ENCODE data around the gene HSD11B2.
A peak's percentile ranks its signal among the peaks of the same experiment; 100 is the strongest.
"Not testable (repeated sequence)": the region's sequence is repeated elsewhere in the genome, so short reads cannot be mapped to it uniquely, and the experiment has no call there.

HSD11B2 gene

DNA sequence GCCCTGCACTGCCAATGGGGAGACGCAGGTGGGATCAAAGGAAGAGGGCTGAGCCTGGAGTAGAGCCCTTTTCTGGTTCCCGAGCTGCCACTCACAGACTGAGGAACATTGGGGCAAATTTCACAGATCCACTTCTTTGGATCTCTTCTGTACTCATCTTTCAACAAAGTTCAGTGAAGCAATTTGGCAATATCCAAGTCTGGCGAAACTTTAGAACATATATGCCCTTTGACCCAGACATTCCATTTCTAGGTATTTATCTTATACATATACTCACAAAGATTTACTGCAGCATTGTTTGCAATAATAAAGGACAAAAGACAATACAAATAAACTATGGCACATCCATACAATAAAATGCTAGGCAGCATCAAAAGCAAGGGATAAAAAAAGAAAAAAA is 19.6 kb upstream of the HSD11B2 start:
- no peak for DNase-seq (ENCODE audit: low spot score)
- H3K4me3 ChIP-seq: no peak overlapping the region
- TF ChIP-seq, protein P1, sequence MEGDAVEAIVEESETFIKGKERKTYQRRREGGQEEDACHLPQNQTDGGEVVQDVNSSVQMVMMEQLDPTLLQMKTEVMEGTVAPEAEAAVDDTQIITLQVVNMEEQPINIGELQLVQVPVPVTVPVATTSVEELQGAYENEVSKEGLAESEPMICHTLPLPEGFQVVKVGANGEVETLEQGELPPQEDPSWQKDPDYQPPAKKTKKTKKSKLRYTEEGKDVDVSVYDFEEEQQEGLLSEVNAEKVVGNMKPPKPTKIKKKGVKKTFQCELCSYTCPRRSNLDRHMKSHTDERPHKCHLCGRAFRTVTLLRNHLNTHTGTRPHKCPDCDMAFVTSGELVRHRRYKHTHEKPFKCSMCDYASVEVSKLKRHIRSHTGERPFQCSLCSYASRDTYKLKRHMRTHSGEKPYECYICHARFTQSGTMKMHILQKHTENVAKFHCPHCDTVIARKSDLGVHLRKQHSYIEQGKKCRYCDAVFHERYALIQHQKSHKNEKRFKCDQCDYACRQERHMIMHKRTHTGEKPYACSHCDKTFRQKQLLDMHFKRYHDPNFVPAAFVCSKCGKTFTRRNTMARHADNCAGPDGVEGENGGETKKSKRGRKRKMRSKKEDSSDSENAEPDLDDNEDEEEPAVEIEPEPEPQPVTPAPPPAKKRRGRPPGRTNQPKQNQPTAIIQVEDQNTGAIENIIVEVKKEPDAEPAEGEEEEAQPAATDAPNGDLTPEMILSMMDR (IDR thresholded peaks at IDR 0.05): no peak
- no peak overlapping the region for H3K27ac ChIP-seq

DNA sequence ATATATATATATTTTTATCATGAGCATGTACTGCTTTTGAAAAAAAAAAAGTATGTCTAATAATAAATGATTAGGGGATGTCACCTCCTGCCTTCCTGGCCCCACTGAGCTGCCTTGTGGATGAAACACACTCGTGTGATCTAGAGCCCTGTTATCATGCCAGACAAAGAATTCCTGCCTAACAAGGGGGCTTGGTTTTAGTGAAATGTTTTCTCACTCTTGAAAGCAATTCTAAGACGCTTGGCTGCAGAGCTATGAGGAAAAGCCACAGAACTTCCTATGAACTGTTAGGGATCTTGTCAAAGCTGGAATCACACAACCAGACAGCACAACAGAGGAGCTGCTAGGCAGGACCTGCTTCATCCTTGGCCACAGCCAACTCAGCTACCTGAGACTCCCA is 18.6 kb upstream of the HSD11B2 start:
- TF ChIP-seq, protein P1 (IDR thresholded peaks at IDR 0.05): no peak
- no peak for DNase-seq (ENCODE audit: low spot score)
- no peak overlapping the region for H3K27ac ChIP-seq
- no peak overlapping the region for H3K4me3 ChIP-seq

DNA sequence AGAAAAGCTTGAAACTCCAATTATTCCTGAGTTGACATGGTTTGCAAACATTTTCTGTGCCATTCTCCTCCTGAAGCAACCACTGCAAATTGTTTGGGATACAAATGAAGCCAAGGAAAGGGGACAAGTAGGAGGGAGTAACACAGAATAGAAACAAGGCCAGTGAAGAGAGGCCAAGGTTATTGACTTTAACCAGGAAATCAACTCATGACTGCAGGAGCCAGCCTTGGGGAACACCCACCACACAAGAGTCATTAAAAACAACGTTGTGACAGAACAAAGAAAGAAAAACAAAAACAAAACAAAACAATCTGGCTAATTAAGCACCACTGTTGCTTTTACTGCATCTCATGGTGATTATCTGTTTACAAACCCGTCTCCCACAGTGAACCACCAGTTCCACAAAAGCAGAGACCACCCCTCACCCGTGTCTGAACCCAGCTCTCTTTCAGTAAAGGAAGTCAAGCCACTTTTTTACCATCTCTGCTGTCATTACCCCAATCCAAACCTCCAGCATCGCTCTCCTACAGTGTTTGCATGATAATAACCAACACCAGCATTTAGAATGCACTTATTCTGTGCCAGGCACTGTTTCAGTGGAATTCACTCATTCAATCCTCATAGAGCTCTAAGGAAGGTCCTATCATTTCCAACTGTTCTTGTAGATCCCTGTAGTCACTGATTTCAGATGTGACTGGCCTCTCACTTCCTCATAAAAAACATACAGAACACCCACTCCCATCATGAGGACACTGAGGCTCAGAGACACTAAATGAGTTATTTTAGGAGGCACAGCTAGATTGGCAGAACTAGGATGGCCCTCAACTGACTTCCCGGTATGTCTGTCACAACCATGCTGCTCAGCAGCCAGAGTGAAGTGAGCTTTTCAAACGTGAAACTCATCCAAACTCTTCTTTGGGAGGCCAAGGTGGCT is 16.7 kb upstream of the HSD11B2 start:
- no peak for DNase-seq (ENCODE audit: low spot score)
- TF ChIP-seq, protein P1 (IDR thresholded peaks at IDR 0.05): no peak
- Histone ChIP-seq H3K4me3 (no peak overlapping the region), H3K27ac (no peak overlapping the region)

DNA sequence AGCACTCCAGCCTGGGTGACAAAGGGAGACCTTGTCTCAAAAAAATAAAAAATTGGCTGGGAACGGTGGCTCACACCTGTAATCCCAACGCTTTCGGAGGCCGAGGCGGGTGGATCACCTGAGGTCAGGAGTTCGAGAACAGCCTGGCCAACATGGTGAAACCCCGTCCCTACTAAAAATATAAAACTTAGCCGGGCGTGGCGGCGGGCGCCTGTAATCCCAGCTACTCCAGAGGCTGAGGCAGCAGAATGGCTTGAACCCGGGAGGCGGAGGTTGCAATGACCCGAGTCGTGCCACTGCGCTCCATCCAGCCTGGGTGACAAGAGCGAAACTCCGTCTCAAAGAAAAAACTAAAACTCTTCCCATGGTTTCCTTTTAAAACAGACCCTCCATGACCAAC is 15.5 kb upstream of the HSD11B2 start:
- H3K4me3 ChIP-seq: peak overlapping the region; percentile 93
- DNase-seq (ENCODE audit: low spot score): not testable (repeated sequence)
- peak overlapping the region in 1 of 2 donors; percentile 88 for H3K27ac ChIP-seq

DNA sequence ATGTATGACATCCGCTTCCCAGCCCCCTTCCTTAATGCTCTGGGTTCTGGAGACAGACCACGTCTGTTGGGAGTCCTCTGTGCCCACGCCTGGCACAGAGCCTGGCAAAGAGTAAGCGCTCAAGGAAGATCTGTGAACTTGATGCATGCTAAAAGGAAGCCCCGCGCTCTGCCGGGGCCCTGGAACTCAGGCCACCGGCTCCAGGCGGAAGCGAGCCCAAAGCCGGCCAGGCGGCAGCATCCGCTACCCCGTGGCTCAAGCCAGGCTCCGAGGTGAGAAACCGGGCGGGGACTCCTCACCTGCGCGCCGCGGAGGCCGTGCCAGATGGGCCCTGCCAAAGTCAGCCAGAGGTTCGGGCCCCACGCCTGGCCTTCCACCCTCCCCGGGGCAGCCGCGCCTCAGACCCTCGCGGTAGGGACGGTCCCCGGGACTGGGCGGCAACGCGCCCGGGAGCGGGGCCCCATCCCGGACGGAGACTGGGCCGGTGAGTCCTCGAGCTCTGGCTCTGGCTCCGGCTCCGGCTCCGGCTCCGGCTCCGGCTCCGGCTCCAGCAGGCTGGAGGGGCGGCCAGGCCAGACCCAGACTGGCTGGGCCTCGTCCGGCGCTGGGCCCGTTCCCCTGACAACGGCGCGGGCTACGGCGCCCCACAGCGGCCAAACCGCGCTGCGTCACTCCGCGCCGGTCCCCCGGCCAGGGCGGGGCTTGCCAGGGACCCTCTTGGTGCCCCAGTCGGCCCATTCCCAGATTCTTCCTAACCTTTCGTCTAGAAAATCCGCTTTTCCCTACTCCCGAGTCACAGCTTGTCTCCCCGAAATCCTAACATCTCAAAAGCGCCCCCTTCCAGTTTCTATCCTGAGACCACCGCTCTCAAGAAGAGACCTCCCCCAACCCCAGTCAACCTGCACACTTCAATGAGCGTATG is 14.8 kb upstream of the HSD11B2 start, which contains the start of gene ZDHHC1:
Gene ZDHHC1 (minus strand): TSS at position 606 of the 922 bp plus-strand sequence. CDS start 8,702 bp downstream, outside the sequence.
- TF ChIP-seq, protein P1 (IDR thresholded peaks at IDR 0.05): peak; percentile 48
- DNase-seq (ENCODE audit: low spot score): no peak

DNA sequence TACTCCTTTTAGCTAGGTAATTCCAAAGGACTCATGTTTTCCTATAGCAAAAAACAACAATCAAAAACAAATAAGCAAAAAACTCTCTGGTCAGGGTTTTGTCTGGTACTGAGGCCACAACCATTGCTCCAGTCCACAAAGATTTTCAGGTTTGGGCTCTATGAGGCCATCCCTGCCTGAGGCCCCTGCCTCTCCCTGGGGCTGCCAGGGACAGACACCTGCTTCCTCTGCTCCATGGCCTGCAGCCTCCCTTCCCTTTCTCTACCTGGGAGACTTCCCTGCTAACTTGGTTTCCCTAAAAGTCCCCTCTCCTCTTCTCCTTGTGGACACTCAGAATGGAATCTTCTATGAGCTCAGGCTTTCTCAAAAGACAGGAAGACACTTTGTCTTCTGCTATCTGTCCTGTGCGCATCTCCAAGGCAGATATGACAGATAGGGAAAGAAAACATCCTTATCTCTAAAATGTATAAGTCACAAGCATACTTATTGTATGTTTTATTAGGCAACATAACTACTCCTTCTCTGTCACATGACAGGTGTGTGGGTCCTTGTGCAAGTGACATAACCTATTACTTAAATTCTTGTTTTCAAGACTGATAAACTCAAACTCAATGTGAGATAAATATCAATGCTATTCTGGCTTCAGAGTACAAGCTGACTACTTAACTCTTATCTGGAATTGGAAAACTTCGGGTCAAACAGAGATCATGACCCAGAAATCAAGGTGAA is 13.4 kb upstream of the HSD11B2 start:
- TF ChIP-seq, protein P1 (IDR thresholded peaks at IDR 0.05): no peak
- Histone ChIP-seq H3K27ac (no peak overlapping the region), H3K4me3 (no peak overlapping the region)
- DNase-seq (ENCODE audit: low spot score): no peak

More for the DNA sequence above, 14.8 kb upstream of the HSD11B2 start, which contains the start of gene ZDHHC1:
- peak within 1 kb of the TSS; percentile 70 to 88 for H3K27ac ChIP-seq
- peak within 1 kb of the TSS; percentile 93 for H3K4me3 ChIP-seq

All from coronary artery (tissue), 2 donors.